ENCODE data around the gene TMEM127. TPM values are rescaled to one million over a fixed set of nuclear protein-coding genes. Genes with fewer than 3 reads are reported as not detected.

TMEM127 gene, protein sequence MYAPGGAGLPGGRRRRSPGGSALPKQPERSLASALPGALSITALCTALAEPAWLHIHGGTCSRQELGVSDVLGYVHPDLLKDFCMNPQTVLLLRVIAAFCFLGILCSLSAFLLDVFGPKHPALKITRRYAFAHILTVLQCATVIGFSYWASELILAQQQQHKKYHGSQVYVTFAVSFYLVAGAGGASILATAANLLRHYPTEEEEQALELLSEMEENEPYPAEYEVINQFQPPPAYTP
- 10 to 100 TPM; 31.1 to 44.5 (median 35.2) TPM for total RNA-seq

DNA sequence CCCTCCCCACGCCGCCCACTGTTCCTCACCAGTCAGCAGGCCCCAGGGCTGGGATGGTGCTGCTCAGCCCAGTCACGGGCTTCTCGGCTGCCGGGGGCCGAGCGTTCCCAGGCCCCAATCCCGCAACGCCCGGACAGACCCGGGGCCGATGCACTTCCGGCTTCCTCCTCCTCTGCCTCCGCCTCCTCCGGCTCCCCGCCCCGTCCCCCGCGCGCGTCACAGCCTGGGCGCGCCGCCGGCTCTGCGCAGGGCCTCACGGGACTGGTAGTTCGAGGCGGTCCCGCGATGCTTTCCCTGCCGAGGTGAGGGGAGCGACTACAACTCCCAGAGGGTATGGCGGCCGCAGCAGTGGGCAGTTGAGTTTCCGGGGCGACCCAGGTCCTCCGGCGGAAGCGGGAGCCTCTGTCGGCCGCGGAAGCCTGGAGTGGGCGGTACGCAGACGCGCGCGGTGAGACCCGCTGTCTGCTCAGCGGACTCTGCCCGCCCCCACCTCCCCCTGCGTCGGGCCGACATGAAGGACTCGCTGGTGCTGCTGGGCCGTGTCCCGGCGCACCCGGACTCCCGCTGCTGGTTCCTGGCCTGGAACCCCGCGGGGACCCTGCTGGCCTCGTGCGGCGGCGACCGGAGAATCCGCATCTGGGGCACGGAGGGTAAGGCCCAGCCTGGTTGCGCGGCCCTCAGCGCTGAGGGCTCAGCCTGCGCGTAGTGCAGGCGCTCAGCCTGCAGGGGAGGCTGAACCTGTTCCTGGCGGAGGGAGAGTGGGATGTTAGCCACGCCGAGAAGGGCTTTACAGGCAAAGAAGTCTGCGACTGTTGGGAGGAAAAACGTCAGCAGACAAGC, at the start of gene TMEM127, which contains the start of gene CIAO1:
Gene TMEM127 (minus strand): TSS at position 158 of the 840 bp plus-strand sequence. CDS start 616 bp downstream, outside the sequence.
Gene CIAO1 (plus strand): TSS at position 386 of the 840 bp plus-strand sequence. CDS start 126 bp downstream, at position 512.
- Histone ChIP-seq H3K36me3 (no peaks in the 10 kb centered on the region), H3K9me3 (no peaks in the 10 kb centered on the region), H3K27ac (peak within 1 kb of the TSS; percentile 91 to 95), H3K27me3 (no peaks in the 10 kb centered on the region), H3K4me3 (peak within 1 kb of the TSS; percentile 93 to 99 (median 97)), H3K4me1 (peaks cover 8 to 16% of the 10 kb centered on the region in 2 donors)
- peak; percentile 87 to 92 (median 91) for TF ChIP-seq POLR2AphosphoS5 (IDR thresholded peaks at IDR 0.05)
- TF ChIP-seq POLR2A (IDR thresholded peaks at IDR 0.05): peak; percentile 82
- TF ChIP-seq, protein P1, sequence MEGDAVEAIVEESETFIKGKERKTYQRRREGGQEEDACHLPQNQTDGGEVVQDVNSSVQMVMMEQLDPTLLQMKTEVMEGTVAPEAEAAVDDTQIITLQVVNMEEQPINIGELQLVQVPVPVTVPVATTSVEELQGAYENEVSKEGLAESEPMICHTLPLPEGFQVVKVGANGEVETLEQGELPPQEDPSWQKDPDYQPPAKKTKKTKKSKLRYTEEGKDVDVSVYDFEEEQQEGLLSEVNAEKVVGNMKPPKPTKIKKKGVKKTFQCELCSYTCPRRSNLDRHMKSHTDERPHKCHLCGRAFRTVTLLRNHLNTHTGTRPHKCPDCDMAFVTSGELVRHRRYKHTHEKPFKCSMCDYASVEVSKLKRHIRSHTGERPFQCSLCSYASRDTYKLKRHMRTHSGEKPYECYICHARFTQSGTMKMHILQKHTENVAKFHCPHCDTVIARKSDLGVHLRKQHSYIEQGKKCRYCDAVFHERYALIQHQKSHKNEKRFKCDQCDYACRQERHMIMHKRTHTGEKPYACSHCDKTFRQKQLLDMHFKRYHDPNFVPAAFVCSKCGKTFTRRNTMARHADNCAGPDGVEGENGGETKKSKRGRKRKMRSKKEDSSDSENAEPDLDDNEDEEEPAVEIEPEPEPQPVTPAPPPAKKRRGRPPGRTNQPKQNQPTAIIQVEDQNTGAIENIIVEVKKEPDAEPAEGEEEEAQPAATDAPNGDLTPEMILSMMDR (IDR thresholded peaks at IDR 0.05): peak in 2 of 3 donors; percentile 47 to 51
- intact Hi-C loops (cut with DNase I; ENCODE audit: low total_unique reads): no loop called here
- peak; percentile 98 for DNase-seq (ENCODE audit: low spot score in 2 of 2)

DNA sequence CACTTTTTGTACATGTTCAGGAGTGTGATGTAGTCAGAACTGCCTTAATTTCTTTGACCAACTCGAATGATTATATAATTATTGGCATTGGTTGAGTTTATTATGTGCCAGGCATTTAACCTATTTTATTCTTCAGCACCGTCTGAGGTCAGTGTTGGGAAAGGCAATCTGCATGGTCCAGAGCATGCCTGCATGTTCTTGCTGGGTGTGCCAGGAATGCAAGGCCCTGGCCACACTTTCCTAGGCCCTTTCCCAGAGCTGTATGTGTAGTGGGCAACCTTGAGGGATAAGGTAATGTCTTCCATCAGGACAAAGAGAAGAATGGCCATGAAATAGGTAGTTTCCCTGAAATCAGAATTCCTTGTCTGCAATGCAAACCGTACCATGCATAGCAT, 49.2 kb upstream of the TMEM127 start:
- intact Hi-C loops (cut with DNase I; ENCODE audit: low total_unique reads): no loop called here
- DNase-seq (ENCODE audit: low spot score in 2 of 2): no peak
- Histone ChIP-seq H3K27me3 (no peaks in the 10 kb centered on the region), H3K4me3 (no peak overlapping the region), H3K9me3 (no peaks in the 10 kb centered on the region), H3K4me1 (no peaks in the 10 kb centered on the region), H3K27ac (no peak overlapping the region), H3K36me3 (no peaks in the 10 kb centered on the region)
- TF ChIP-seq, protein P1 (IDR thresholded peaks at IDR 0.05): no peak
- TF ChIP-seq POLR2AphosphoS5 (IDR thresholded peaks at IDR 0.05) (no peak), POLR2A (IDR thresholded peaks at IDR 0.05) (no peak)

DNA sequence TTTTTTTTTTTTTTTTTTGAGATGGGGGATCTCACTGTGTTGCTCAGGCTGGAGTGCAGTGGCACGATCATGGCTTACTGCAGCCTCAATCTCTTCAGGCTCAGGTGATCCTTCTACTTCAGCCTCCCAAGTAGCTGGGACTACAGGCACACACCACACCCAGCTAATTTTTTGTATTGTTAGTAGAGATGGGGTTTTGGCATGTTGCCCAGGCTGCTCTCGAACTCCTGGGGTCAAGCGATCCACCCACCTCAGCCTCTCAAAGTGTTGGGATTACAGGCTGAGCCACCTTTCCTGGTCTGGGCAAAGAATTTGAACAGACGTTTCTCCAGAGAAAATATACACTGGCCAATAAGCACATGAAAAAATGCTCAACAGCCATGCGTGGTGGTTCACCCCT, 42.5 kb upstream of the TMEM127 start:
- intact Hi-C loops (cut with DNase I; ENCODE audit: low total_unique reads): loop anchor here (10.0 kb wide), 1 partner anchor 97 kb away; no protein-coding TSS in a partner anchor
- TF ChIP-seq POLR2A (IDR thresholded peaks at IDR 0.05) (no peak), POLR2AphosphoS5 (IDR thresholded peaks at IDR 0.05) (no peak)
- TF ChIP-seq, protein P1 (IDR thresholded peaks at IDR 0.05): no peak
- no peaks in the 10 kb centered on the region for H3K9me3 ChIP-seq
- H3K4me1 ChIP-seq: peaks cover 0 to 6% of the 10 kb centered on the region in 2 donors
- no peaks in the 10 kb centered on the region for H3K27me3 ChIP-seq
- no peak overlapping the region for H3K27ac ChIP-seq
- H3K4me3 ChIP-seq: no peak overlapping the region
- no peaks in the 10 kb centered on the region for H3K36me3 ChIP-seq
- no peak for DNase-seq (ENCODE audit: low spot score in 2 of 2)

DNA sequence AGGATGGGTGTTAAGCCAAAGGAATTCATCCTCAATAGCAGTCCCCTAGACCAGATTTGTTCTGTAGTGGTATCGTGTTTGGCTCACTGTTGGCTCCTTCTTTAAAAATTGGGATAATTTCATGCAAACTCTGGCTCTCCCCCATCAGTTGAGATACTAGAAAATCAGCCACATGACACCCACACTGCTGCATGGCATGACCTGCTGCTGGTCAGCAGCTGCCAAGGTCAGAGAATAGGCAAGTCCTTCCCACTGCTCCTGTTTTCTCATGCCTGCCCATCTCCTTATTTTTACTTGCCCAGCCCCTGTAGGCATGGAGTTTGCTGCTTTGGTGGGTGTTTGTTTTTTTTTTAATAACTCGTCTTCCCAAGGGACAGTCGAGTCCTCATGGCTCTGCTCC, 40.6 kb upstream of the TMEM127 start:
- no peak for DNase-seq (ENCODE audit: low spot score in 2 of 2)
- peak overlapping the region; percentile 87 to 91 for H3K27ac ChIP-seq
- H3K4me1 ChIP-seq: peaks cover 0 to 6% of the 10 kb centered on the region in 2 donors
- TF ChIP-seq POLR2AphosphoS5 (IDR thresholded peaks at IDR 0.05): no peak
- TF ChIP-seq, protein P1 (IDR thresholded peaks at IDR 0.05): no peak
- no peak for TF ChIP-seq POLR2A (IDR thresholded peaks at IDR 0.05)
- intact Hi-C loops (cut with DNase I; ENCODE audit: low total_unique reads): loop anchor here (10.0 kb wide), 1 partner anchor 98 kb away; no protein-coding TSS in a partner anchor
- no peaks in the 10 kb centered on the region for H3K36me3 ChIP-seq
- H3K4me3 ChIP-seq: peak overlapping the region in 2 of 3 donors; percentile 81 to 91
- no peaks in the 10 kb centered on the region for H3K9me3 ChIP-seq
- H3K27me3 ChIP-seq: no peaks in the 10 kb centered on the region
